ENCODE results near the gene ALKBH3.

ALKBH3 gene

DNA sequence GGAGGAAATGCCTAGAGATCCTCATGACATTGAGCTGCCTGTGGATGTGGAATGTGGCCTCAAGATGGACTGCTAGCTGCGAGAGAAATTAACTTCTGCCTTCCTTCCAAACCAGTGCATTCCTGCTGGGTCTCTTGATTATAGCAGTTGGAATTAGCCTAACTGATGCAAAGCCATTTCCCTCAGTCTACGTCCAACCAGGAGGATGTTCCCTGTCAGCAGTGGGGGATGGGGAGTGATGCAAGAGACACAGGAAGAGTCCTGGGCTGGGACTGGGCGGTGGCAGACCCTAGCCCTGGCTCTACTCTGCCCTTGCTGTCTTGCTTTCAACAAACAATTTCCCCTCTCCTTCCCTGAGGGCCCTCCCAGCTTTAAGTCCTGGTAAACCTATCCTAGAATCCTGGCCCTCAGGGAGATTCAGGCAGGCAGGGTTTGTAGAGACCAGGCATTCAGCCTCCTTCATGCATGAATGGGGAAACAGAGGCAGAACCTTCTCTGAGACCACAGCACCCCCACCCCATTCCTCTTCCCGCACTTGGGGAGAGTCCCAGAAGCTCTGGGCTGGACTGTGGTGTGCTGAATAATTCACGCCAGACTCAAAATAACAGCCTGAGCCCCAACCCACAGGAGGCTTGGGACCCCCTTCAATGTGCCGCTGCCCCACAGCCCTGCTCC, 78.8 kb downstream of the ALKBH3 start:
- DNase-seq: no peak
- TF ChIP-seq, protein P1, sequence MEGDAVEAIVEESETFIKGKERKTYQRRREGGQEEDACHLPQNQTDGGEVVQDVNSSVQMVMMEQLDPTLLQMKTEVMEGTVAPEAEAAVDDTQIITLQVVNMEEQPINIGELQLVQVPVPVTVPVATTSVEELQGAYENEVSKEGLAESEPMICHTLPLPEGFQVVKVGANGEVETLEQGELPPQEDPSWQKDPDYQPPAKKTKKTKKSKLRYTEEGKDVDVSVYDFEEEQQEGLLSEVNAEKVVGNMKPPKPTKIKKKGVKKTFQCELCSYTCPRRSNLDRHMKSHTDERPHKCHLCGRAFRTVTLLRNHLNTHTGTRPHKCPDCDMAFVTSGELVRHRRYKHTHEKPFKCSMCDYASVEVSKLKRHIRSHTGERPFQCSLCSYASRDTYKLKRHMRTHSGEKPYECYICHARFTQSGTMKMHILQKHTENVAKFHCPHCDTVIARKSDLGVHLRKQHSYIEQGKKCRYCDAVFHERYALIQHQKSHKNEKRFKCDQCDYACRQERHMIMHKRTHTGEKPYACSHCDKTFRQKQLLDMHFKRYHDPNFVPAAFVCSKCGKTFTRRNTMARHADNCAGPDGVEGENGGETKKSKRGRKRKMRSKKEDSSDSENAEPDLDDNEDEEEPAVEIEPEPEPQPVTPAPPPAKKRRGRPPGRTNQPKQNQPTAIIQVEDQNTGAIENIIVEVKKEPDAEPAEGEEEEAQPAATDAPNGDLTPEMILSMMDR (IDR thresholded peaks at IDR 0.05): no peak
- Histone ChIP-seq H3K27me3 (no peaks in the 10 kb centered on the region), H3K36me3 (no peaks in the 10 kb centered on the region), H3K9me3 (peaks cover 0 to 5% (median 0%) of the 10 kb centered on the region in 3 donors), H3K27ac (no peak overlapping the region), H3K4me3 (no peak overlapping the region), H3K4me1 (peaks cover 0 to 45% (median 22%) of the 10 kb centered on the region in 4 donors)
- intact Hi-C loops (cut with DNase I; ENCODE audit: low total_unique reads): no loop called here

DNA sequence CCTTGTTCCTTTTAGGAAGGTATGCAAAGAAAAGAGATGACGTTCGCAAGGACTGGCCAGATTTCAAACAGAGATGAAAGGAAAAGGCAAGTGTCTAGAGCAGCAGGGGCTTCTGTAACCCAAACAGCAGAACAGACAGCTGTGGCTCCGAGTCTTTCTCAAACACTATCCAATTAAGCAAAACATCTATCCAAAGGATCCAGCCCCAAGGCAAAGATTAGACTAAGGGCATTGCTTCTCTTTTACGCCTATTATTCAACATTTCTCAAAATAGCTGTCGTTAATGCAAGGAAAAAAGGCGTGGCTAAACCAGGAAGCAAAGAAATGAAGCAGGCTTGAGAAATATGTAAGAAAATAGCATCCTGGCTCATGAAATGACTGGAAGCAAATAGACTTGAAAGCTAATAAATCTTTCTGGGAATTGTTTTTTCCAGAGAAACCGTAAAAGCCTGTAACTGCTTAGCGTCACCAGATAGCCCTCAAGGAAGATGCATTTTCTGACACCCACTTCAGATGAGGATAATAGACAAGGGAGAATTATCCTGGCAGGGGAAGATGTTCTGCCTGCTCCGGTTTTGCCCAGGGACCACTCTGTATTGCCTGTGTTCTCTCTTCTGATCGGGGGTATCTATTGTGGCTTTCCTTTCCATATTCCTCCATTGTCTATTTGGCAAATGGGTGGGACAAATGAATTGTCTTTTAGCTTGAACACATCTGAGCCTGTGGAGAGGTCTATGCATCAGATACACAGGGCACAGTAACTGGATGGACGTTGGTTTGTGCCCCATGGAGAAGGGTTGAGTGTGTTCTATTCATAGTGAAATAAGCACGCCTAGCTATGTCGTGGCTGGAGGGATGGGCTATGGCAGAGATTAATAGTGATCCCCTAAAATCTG, 82.0 kb downstream of the ALKBH3 start:
- intact Hi-C loops (cut with DNase I; ENCODE audit: low total_unique reads): no loop called here
- TF ChIP-seq, protein P1 (IDR thresholded peaks at IDR 0.05): no peak
- Histone ChIP-seq H3K36me3 (no peaks in the 10 kb centered on the region), H3K27me3 (no peaks in the 10 kb centered on the region), H3K27ac (peak overlapping the region; percentile 66 to 67), H3K4me1 (peaks cover 0 to 24% (median 19%) of the 10 kb centered on the region in 4 donors), H3K9me3 (peaks cover 0 to 5% (median 0%) of the 10 kb centered on the region in 3 donors), H3K4me3 (peak overlapping the region; percentile 4 to 15)
- DNase-seq: no peak

DNA sequence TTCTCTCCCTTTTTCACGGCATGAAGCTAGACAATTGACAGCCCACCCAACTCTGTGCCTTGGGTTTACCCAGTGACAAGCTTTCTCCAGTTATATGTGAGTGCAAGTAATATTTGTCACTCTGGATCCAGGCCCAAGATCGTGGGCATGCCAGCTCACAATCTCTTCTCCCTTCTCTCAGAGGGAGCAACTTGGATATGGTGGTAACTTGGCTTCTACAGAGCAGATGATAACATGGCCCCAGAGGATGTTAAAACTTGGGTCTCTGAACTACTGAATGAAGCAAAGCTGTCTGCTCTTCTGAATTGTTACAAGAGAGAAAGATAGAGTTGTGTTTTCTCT, 82.6 kb downstream of the ALKBH3 start:
- intact Hi-C loops (cut with DNase I; ENCODE audit: low total_unique reads): no loop called here
- Histone ChIP-seq H3K9me3 (peaks cover 0 to 5% (median 0%) of the 10 kb centered on the region in 3 donors), H3K4me1 (peaks cover 0 to 24% (median 19%) of the 10 kb centered on the region in 4 donors), H3K36me3 (no peaks in the 10 kb centered on the region), H3K4me3 (no peak overlapping the region), H3K27me3 (no peaks in the 10 kb centered on the region), H3K27ac (peak overlapping the region; percentile 66 to 67)
- DNase-seq: no peak
- TF ChIP-seq, protein P1 (IDR thresholded peaks at IDR 0.05): no peak

DNA sequence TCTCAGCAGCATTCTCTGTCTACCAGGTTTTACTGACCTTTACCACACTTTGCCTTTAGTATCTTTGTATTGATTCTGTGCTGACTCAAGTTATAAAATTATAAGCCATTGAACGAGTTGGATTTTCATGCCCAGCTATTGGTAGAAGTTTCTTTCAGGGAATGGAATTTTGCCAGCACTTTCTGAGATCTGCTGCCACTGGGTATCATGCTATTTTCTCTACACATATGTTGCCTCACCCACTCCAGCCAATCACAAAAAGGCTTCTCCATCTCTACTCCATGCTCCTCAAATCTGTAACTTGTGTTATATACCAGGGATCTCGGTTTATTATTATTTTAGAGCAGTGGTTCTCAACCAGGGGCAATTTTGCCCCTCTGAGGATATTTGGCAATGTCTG, 87.0 kb downstream of the ALKBH3 start:
- H3K9me3 ChIP-seq: no peaks in the 10 kb centered on the region
- no peak for DNase-seq
- H3K4me3 ChIP-seq: no peak overlapping the region
- no peaks in the 10 kb centered on the region for H3K27me3 ChIP-seq
- H3K36me3 ChIP-seq: no peaks in the 10 kb centered on the region
- H3K27ac ChIP-seq: no peak overlapping the region
- TF ChIP-seq, protein P1 (IDR thresholded peaks at IDR 0.05): no peak
- intact Hi-C loops (cut with DNase I; ENCODE audit: low total_unique reads): no loop called here
- H3K4me1 ChIP-seq: peaks cover 0 to 42% (median 28%) of the 10 kb centered on the region in 4 donors

DNA sequence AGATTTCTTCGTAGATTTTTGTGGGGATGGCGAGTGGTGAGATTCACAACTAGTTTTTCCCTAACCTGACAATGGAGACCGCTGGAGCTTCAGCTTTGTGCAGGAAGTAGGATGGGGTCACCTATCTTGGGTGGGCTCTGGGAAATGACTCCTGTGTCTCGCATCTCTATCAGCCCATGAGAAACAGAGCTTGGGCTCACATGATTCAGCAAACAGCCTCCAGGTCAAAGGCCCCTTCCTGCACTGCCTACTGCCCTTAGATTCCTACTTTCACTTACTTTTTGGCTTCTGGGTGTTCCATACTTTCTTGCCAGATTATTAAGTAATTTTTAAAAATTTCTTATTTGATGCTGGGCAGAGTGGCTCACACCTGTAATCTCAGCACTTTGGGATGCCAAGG, 88.1 kb downstream of the ALKBH3 start:
- no peak overlapping the region for H3K4me3 ChIP-seq
- H3K36me3 ChIP-seq: no peaks in the 10 kb centered on the region
- DNase-seq: no peak
- no peaks in the 10 kb centered on the region for H3K9me3 ChIP-seq
- intact Hi-C loops (cut with DNase I; ENCODE audit: low total_unique reads): no loop called here
- peaks cover 0 to 32% (median 18%) of the 10 kb centered on the region in 4 donors for H3K4me1 ChIP-seq
- TF ChIP-seq, protein P1 (IDR thresholded peaks at IDR 0.05): no peak
- H3K27me3 ChIP-seq: no peaks in the 10 kb centered on the region
- peak overlapping the region; percentile 67 to 71 for H3K27ac ChIP-seq

Data from tibial artery (tissue), 4 donors.